GOT3 (cell line): ENCODE data around the gene ARID5B.
"Not testable (repeated sequence)": the region's sequence is repeated elsewhere in the genome, so short reads cannot be mapped to it uniquely, and the experiment has no call there.

Source experiments
- DNase-seq: peaks from one replicate; lab custom pipeline; 2025; ENCODE audit warnings: mixed read lengths; lab: John Stamatoyannopoulos, UW

The ARID5B gene

DNA sequence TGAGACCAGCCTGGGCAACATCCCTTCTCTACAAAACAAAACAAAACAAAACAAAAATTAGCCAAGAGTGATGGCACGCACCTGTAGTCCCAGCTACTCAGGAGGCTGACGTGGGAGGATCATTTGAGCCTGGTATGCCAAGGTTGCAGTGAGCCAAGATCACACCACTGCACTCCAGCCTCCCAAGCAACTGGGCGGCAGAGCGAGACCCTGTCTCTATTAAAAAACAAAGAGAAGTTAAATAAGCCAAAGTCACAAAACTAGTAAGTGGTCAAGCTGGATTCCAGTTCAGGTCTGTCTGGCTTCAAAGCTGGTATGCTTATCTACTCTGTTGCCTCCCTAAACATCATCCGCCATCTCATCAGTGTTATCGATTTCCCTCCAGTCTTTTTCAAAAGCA lies 110.8 kb downstream of the ARID5B start:
- no peak for DNase-seq

DNA sequence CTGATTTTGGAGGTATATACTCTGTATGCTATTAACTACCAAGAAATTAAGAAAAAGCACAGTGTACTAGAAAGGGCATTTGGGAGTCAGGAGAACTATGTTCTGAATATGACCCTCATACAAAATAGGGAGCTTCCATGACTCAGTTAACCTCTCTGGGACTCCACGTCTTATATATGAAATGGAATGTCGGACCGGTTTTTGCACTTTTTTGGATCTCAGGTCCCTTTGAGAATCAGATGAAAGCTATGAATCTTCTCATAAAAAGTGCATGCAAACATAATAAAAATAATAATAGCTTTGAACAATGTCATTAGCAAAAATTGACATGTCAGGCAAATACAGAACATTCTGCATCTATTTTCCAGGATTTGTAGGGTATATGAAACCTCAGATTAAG lies 113.0 kb downstream of the ARID5B start:
- DNase-seq, result no peak

DNA sequence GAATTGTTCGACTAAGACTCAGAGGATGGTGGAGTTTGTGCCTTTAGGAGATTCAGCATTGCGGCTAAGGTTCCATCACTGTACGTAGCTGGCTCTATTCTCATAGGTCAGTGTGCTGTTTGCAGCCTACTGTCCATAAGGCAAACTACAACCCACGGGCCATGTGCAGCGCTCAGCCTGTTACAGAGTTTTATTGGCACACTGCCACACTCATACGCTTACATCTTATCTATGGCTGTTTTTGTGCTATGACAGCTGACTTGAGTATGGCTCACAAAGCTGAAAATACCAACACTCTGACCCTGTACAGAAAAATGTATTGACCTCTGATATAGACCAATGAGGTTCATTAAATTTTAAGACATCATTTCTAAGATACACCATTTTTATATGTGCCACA lies 114.5 kb downstream of the ARID5B start:
- no peak for DNase-seq

DNA sequence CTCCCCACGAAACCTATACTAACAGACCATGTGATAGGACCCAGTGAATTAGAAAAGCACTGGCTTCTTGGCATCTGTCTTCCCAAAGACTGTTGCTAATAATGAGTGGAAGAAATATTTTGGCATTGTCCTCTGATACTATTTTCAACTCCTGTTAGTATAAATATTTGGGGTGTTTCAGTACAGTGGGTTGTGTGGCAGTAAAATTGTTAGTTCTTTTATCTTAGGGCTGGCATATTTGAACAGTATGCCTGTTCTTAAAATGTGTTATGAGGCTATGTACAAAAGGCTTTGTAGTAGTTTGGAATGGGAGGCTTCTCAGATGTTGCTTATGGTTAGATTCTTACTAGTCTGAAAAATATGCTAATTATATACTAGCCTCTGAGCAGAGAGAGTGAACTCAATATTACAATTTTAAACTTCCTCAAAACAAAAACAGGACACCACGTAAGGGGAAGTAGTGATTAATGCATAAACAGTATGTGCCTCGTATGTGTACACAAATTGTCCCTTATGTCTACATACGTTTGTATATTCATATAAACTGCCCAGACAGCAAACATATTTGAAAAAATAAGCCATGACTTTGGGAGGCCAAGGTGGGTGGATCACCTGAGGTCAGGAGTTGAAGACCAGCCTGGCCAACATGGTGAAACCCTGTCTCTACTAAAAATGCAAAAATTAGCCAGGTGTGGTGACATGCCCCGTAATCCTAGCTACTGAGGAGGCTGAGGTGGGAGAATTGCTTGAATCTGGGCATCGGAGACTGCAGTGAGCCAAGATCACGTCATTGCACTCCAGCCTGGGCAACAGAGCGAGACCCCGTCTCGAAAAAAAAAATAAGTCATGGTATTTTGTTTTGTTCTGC lies 115.4 kb downstream of the ARID5B start:
- DNase-seq, result no peak

DNA sequence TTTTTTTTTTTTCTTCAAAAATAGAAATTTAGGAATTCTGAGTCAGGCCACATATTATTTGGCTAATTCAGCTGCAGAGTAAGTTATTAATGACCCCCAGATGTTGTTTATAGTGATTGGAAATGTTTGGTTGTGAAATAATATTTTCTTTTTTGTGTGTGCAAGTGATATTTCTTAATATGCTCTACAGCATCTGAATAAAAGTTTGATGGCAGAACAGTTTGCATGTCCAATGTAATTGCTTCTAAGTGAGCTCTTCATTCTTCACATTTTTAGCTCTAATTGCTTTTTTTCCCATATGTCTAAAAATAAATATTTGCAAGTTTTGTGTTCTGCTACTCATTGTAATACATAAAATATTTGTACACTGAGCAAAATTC lies 116.0 kb downstream of the ARID5B start:
- no peak for DNase-seq

DNA sequence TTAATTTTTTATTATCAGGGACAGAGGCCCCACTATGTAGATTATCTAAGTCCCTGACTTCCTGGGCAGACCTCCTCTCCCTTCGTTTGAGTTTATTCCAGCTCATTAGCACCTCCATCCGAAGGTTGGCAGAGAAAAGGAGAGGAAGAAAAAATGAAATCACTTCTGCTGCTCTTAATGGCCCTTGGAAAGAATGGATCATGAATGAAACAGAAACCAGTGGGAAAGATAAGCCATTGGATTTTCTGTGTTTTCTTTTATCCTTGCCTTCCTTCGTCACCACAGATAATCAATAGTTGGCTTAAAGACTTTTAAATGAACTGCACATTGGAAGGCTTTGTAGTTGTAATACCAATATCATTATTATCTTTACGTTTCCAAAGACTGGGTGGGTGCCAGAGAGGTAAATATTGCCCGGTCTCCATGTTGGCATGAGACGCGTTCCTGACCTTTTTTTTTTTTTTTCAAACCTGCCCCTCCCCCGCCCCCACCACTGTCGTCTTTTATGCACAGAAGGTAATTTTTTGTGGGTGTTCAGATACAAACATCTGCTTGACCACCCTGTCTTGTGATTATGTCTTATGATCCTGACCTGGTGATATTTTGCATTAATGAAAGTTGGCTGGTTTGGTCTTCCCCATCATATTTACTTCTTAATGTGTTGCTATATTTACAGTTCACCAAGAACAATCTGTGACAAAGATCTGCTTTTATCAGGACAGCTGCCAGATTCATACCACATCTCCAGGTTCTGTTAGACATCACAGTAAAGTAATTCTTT lies 116.8 kb downstream of the ARID5B start:
- no peak for DNase-seq

DNA sequence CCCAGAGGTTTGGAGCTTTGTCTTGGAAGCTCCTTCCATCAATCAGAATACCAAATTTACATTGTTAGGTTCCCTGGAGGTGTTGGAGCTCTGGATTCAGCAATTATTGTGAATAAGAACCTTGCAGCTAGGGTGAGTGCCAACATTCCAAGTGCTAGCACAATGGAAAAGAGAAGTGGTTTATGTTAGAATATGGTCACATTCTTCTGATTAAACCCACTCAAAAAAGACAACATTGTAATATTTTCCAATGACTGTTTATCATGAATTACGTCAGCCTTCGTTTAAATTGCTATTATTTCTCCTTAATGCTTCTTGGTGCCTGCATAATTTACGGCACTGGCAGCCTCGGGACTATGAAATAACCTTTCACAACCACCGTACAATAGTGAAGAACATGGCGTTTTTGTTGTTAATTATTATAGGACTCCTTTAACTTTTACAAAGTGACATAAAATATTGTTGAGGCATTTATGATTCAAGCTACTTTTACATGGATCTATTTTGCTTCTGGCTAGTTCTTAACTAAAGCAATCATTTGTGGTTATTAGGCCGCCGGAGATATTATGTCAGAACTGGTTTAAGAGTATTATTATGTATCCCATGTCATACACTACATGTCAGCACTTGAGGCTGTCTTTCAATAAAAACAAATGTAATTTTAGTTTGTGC lies 117.7 kb downstream of the ARID5B start:
- DNase-seq, result no peak

DNA sequence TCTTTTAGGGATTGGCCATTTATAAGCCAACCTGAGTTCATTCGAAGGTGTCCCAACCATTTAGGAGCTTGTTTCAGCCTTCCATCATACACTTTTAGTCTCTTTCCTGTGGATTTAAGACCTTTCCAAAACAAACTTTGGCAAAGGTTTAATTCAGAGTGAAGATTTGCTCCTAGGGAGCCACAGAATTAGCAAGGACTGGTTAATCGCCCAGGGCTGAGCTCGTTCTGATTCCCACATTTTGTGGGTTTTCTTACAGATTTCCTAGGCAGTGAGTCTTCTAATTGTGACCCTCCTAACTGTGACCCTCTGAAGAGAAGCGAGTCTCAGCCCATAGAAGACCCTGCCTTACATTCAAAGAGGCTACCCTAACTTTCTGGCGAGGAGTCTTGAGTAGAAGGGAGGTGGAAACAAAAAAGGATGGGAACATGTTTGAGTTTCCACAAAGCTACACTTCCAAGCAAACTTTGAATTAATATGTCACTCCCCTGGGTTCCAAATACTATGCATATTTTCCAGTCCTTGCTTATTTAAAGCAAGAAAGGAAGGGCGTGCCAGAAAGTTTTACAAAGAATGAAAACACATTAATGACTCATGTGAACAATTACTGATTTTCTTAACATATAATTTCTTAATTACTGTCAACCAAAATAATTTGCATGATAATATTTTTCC lies 118.3 kb downstream of the ARID5B start:
- DNase-seq, result no peak

DNA sequence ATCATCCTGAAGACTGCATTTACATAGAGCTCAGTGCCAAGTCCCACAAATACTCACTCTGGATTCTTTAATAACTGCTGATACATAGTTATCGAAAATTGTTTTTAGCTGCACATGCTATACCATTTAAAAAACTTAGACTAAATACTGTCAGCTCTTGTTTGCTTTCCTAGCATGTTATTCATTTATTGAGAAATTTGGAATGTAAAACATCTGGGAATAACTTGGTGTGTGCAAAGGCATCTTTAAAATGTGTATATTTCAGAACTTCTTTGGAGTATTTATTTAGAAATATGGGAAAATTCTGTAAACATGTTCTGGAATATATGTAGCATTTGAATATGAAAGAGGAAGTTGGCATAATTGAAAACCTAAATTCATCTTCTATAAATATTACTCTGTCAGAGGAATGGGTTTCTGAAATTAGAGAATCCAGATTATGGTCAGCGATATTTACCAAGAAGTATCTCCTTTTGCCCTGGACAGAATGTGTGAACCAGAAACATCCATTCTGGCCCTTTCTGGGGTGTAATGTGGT lies 119.7 kb downstream of the ARID5B start:
- DNase-seq, result no peak

DNA sequence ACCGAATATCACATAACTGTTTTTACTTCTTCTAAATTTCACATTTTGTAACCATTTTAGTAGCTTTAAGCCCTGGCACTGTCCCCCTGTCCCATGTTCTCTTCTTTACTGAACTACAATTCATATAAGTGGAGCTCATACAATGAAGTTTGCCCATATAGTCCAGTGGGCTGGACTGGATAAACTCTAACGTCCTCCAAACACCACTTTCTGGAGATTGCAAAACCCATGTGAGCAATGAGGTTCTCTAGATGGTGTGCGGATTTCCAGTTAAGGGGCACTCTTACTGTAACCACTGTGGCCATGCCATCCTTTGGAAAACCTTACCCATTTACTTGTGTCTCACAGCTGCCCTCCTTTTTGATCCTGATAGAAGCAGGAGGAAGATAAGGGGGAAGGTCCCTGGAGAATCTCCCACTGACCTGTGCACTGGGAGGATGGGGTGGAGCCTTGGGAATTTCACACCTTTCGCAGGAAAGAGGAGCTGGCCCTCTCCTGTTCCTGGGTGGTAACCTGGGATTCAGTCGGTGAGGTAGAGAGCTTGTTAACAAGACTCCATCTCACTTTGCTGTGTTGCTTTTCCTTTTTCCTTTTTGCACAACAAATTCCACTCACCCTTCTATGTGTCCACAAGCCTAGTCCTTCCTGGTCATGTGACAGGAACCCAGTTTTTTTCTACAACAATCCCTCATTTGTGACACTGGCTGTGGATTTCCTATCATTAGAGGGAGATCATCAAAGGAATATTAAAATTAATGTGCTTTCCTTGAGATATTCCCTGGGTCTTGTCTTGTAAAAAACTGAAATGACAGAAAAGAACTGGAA lies 120.7 kb downstream of the ARID5B start:
- DNase-seq, result no peak

DNA sequence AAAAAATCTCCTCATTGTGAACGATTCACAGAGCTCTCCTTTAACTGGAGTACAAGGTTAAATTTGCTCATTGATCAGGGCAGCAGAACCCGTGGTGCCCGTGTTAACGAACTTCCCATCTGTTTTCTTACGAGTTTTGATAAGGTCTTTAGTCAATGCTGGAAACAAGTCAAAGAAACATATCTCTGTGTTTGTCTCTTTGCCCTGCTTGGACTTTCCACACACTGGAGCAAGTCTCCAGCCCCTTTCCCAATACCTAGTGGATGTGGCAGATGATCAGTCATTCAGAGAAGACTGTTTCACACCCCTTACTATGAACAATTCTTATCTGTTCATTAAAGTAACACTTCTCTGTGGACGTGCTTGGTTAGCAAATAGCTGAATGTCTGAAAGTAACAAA lies 121.3 kb downstream of the ARID5B start:
- no peak for DNase-seq

DNA sequence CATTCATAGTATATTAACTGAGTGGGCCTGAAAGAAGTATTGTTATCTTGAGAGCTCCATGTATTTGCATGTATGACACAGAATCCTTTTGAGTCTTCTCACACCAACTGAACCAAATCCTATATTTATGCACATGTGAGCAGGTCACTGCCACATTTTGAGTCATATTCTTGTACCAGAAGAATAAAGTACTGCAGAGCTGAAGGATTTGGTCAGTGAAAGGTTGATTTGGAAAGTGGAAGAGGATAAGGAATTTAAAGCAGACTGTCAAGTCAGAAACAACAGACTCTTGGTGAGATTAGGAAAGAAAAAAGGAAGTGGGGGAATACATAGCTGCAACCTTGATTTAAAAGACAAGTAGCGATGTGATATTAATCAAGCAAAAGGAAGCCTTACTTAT lies 121.8 kb downstream of the ARID5B start:
- no peak for DNase-seq

DNA sequence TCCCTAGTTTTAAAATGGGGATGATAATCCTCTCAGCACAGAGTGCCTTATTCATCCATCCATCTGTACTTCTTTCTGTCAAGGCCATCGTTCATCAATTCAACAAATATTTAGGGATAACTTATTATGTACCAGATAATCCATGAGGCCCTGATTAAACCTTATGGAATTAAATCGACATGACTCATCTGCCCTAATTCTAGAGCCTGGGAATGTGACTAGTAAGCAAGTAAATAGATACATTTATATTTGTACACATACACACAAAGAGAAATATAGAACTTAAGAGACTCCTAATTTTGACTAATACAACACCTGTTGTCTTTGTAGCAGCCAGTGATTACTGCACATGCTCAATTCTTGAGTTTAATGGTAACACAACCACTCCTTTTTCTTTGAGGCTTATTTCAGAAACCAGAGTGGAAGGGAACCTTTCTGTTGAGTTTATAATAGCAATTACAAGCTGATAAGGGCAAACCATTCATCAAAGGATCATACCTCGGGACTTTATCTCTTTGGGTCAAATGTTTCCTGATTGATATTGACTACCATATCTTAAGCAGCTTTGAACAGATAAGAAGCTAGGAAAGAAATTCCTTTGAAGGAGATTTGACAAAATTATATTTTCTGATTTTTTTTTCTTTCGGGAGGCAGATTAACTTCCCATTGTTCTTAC lies 122.7 kb downstream of the ARID5B start:
- DNase-seq, result no peak

DNA sequence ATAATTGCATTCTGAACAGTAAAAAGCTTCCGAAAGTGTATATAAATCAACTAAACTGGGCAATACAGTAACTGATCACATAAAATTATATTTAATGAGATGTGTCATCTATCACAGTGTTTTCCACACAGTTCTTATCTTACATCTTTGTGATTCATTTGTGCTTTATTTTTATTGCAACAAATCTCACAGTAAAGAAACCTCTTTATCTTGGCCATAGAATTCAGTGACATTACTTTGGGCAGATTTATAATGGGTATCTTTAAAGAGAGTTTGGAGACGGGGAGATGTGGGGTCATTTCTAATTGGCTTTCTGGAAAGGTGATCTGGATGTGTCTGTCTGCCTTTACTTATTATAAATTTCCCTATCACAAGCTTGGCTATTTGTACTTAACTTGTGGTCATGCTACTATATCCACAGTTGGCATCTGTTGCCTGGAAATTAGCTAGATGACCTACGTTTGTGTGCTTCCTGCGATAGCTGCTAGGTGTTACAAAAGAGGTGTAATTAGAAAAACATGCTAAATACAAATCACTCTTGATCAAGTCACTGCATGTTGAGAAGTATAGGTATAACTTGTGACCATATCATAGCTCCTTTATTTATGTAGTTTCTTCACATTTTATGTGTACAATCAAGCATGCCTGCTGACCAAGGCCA lies 123.8 kb downstream of the ARID5B start:
- DNase-seq, result no peak

DNA sequence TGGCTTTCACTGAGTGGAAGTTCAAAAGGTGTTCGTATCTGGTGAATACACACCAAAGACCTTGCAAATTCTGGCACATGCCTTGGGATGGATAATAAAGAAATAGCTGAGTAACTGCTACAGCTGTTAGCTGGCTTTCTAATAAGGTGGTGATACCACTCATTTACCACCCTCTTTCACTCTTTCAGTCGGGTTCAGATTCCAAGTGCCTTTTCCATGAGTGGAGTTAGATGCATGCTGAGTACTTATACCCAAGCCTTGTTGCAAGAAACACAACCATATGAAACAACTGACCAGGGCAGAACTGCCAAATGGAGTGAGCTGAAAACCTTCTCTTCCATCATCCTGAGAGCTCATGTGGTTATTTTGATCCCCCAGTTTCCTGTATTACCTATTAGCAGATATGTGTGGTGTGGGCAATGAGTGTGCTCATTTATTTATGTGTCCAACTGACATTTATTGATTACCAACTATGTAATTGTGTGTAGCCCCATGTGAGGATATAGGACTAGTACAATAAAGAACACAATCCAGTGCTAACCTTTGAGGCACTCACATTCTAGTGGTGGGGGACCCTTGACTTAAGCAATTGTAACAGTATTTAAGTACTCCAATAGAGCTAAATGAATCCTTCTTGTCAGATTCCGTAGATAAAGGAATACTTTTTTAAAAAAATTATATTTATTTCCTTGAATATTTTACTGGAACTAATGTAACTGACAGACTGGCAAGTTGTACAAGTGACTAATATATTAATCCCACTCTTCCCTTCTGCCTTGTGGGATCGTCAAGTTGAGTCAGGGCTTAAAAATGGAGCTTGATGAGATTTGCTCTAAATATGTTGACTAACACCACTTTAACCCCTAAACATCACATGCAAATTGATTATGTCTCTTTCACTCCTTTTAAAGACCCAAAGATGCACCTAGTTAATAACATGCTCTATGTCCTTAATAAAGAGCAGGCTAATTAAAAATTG lies 124.7 kb downstream of the ARID5B start:
- DNase-seq, result no peak

DNA sequence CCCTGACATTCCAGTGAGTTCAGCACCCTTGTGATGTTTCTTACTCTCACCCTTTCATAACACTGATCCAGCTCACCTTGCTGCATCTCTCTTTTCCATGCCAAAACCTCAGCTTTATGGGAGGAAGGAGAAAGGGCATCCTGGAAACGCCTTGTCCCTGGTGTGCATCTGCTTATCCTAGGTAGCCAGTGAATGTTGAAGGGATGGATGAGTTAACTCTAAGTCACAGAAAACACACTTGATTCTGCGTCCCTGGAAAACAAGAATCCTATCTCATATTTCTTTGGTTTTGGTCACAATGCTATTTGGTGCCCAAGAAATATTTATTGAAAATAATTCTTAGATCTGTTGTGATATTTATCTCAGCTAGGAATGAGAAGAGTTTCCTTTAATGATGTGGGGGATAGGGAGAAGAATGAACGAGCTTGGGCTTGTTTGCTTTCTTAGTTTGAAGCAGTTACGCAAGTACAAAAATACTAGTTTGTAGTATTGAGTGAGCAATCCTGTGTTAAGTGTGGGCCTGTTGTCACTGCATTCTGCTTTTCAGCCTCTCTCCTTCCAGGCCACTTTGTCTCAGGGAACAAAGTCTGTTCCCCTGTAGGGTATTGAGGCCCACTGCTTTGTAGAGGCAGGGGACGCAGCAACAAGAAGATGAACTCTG lies 126.5 kb downstream of the ARID5B start:
- DNase-seq, result no peak

DNA sequence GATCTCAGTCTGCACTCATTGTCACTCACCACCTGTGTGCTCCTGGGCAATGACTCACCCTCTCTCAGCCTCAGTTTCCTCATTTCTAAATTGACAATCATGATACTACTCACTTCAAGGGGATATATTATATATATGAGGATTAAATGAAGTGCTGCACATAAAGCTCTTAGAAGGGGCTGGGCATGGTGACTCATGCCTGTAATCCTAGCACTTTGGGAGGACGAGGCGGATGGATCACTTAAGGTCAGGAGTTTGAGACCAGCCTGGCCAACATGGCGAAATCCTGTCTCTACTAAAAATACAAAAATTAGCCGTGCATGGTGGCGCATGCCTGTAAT lies 127.0 kb downstream of the ARID5B start:
- not testable (repeated sequence) for DNase-seq

DNA sequence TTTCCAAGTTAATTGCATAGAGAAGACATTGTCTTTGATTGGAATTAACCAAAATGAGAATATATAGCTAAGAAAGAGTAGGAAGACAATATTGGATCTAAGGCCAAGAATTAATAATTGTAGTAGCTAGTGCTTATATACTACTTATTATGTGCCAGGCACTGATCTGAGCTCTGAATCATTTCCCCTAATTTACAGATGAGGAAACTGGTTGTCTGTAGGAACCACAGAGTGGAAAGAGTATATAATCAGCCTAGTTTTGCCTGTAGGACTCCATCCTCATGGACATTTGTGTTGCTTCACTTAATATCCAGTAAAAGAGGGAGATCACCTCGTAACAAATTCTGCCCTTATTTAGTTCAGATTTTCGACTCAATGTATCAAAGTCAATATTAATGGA lies 127.9 kb downstream of the ARID5B start:
- no peak for DNase-seq
